ENCODE measurements around the gene MED7. TPM values are rescaled to one million over a fixed set of nuclear protein-coding genes. Genes with fewer than 3 reads are reported as not detected.

The MED7 gene
- total and polyA plus RNA-seq, 8 donors = 4.5 to 20.7 (median 10.3) TPM; not detected in 1

GRCh38 chr5:157155297-157155696 lies 12.6 kb upstream of the MED7 start:
- Histone ChIP-seq H3K27me3 (no peaks in the 10 kb centered on the region), H3K4me1 (no peaks in the 10 kb centered on the region), H3K9me3 (no peaks in the 10 kb centered on the region), H3K36me3 (no peaks in the 10 kb centered on the region), H3K27ac (no peak overlapping the region), H3K4me3 (no peak overlapping the region)
- no peak for DNase-seq
- 59 to 87% (median 84%) methylated on average over 3 of the region's 3 CpGs for WGBS, 5 donors
- no peak for TF ChIP-seq EP300 (IDR thresholded peaks at IDR 0.05)
- intact Hi-C loops (cut with DNase I; ENCODE audit: low total_unique reads) = no loop called here

- WGBS, 5 donors = 85 to 92% (median 91%) methylated on average over 3 of the region's 3 CpGs
- no peak for DNase-seq
- H3K9me3 ChIP-seq = no peaks in the 10 kb centered on the region
- H3K27me3 ChIP-seq = no peaks in the 10 kb centered on the region
- H3K4me1 ChIP-seq = peaks cover 0 to 7% (median 3%) of the 10 kb centered on the region in 4 donors
- no peak overlapping the region for H3K4me3 ChIP-seq
- H3K36me3 ChIP-seq = no peaks in the 10 kb centered on the region
- no peak overlapping the region for H3K27ac ChIP-seq
- intact Hi-C loops (cut with DNase I; ENCODE audit: low total_unique reads) = no loop called here
- TF ChIP-seq POLR2AphosphoS5 (IDR thresholded peaks at IDR 0.05) (no peak), CTCF (IDR thresholded peaks at IDR 0.05) (no peak), EP300 (IDR thresholded peaks at IDR 0.05) (no peak)
Observed at GRCh38 chr5:157150995-157151394, 8.3 kb upstream of the MED7 start.

GRCh38 chr5:157148734-157149615 lies 6.3 kb upstream of the MED7 start:
- Histone ChIP-seq H3K36me3 (no peaks in the 10 kb centered on the region), H3K9me3 (no peaks in the 10 kb centered on the region), H3K4me1 (peaks cover 0 to 9% (median 3%) of the 10 kb centered on the region in 4 donors), H3K4me3 (no peak overlapping the region), H3K27ac (no peak overlapping the region), H3K27me3 (no peaks in the 10 kb centered on the region)
- intact Hi-C loops (cut with DNase I; ENCODE audit: low total_unique reads) = no loop called here
- DNase-seq = peak; percentile 69 to 89
- WGBS, 5 donors = 72 to 77% (median 76%) methylated on average over 14 of the region's 14 CpGs
- TF ChIP-seq CTCF (IDR thresholded peaks at IDR 0.05) (peak in 5 of 7 experiments; percentile 55 to 87 (median 79)), EP300 (IDR thresholded peaks at IDR 0.05) (no peak), POLR2AphosphoS5 (IDR thresholded peaks at IDR 0.05) (peak in 1 of 3 donors; percentile 69), POLR2A (IDR thresholded peaks at IDR 0.05) (no peak)

- Histone ChIP-seq H3K4me1 (peaks cover 11 to 30% (median 16%) of the 10 kb centered on the region in 4 donors), H3K4me3 (peak overlapping the region; percentile 66 to 88 (median 81)), H3K36me3 (peaks cover 0 to 13% (median 10%) of the 10 kb centered on the region in 4 donors), H3K9me3 (no peaks in the 10 kb centered on the region), H3K27ac (peak overlapping the region; percentile 88 to 96 (median 92)), H3K27me3 (no peaks in the 10 kb centered on the region)
- intact Hi-C loops (cut with DNase I; ENCODE audit: low total_unique reads) = no loop called here
- peak; percentile 38 to 77 for DNase-seq
- WGBS, 5 donors = 2 to 20% (median 7%) methylated on average over 33 of the region's 33 CpGs
- TF ChIP-seq POLR2AphosphoS5 (IDR thresholded peaks at IDR 0.05) (no peak), EP300 (IDR thresholded peaks at IDR 0.05) (no peak), POLR2A (IDR thresholded peaks at IDR 0.05) (peak in 1 of 4 donors; percentile 58)
Observed at GRCh38 chr5:157143127-157143971, 684 bp upstream of the MED7 start.

GRCh38 chr5:157137691-157138090 lies 5.0 kb downstream of the MED7 start:
- peaks cover 11 to 34% (median 13%) of the 10 kb centered on the region in 4 donors for H3K4me1 ChIP-seq
- H3K9me3 ChIP-seq = no peaks in the 10 kb centered on the region
- no peak overlapping the region for H3K27ac ChIP-seq
- H3K4me3 ChIP-seq = no peak overlapping the region
- DNase-seq = no peak
- intact Hi-C loops (cut with DNase I; ENCODE audit: low total_unique reads) = no loop called here
- 86 to 98% (median 96%) methylated on average over 6 of the region's 6 CpGs for WGBS, 5 donors
- no peak for TF ChIP-seq CTCF (IDR thresholded peaks at IDR 0.05)
- TF ChIP-seq POLR2A (IDR thresholded peaks at IDR 0.05) = no peak
- TF ChIP-seq EP300 (IDR thresholded peaks at IDR 0.05) = no peak
- no peak for TF ChIP-seq POLR2AphosphoS5 (IDR thresholded peaks at IDR 0.05)
- H3K36me3 ChIP-seq = peaks cover 0 to 32% (median 27%) of the 10 kb centered on the region in 4 donors
- H3K27me3 ChIP-seq = no peaks in the 10 kb centered on the region

Measured in stomach (tissue), 9 donors.